ENCODE measurements around the gene ZMIZ1. TPM values are rescaled to one million over a fixed set of nuclear protein-coding genes. Genes with fewer than 3 reads are reported as not detected.

Gene ZMIZ1
- total RNA-seq, 1 experiment from 2014 or later: 34.2 TPM

DNA sequence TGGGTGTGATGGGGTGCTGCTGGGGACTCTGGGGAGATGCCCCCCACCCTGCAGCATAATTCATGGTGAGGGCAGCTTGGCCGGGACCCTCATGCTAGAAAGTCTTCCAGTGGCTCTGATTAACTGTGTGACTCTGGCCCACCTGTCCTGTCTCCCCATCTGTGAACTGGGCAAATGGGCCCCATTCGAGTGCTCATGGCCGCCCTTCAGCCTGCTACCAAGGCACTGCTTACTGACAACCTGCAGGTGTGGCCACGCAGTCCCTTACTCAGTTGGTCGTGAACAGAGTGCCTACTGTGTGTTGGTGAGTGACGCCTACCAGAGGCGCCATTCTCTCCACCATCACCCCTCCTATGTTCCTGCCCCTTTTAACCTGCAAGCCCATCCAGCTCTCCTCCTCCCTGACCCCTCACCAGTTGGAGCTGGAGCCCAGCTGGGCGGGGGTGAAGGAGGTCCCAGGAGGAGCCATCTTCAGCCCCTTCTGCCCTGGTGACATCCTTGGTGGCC, 109.4 kb downstream of the ZMIZ1 start:
- H3K36me3 ChIP-seq (ENCODE audit: control insufficient read depth, insufficient read depth, low read length): no peaks in the 10 kb centered on the region
- H3K9me3 ChIP-seq (ENCODE audit: control insufficient read depth, insufficient read depth, low read depth, low read length): no peaks in the 10 kb centered on the region
- no TSS peak for BruUV-seq (replicated peaks)
- intact Hi-C loops (cut with micrococcal nuclease; ENCODE audit: unreplicated experiment): no loop called here
- DNase-seq (ENCODE audit: low read depth, low spot score): no peak
- POLR2A ChIA-PET: no interaction called here
- CTCF ChIA-PET: no interaction called here
- no peak overlapping the region for H3K4me3 ChIP-seq (ENCODE audit: low read depth in 2 of 2, low read length in 2 of 2)
- H3K4me1 ChIP-seq (ENCODE audit: control insufficient read depth, insufficient read depth, low read length): peaks cover 35% of the 10 kb centered on the region
- no peak for TF ChIP-seq SIN3A (IDR thresholded peaks at IDR 0.05; ENCODE audit: borderline replicate concordance, insufficient read depth, low read depth, low read length)
- TF ChIP-seq POLR2AphosphoS5 (IDR thresholded peaks at IDR 0.05; ENCODE audit: low read depth, low read length): no peak
- no peak for TF ChIP-seq TCF7L2 (IDR thresholded peaks at IDR 0.05; ENCODE audit: low read depth, low read length)
- TF ChIP-seq, protein P1, sequence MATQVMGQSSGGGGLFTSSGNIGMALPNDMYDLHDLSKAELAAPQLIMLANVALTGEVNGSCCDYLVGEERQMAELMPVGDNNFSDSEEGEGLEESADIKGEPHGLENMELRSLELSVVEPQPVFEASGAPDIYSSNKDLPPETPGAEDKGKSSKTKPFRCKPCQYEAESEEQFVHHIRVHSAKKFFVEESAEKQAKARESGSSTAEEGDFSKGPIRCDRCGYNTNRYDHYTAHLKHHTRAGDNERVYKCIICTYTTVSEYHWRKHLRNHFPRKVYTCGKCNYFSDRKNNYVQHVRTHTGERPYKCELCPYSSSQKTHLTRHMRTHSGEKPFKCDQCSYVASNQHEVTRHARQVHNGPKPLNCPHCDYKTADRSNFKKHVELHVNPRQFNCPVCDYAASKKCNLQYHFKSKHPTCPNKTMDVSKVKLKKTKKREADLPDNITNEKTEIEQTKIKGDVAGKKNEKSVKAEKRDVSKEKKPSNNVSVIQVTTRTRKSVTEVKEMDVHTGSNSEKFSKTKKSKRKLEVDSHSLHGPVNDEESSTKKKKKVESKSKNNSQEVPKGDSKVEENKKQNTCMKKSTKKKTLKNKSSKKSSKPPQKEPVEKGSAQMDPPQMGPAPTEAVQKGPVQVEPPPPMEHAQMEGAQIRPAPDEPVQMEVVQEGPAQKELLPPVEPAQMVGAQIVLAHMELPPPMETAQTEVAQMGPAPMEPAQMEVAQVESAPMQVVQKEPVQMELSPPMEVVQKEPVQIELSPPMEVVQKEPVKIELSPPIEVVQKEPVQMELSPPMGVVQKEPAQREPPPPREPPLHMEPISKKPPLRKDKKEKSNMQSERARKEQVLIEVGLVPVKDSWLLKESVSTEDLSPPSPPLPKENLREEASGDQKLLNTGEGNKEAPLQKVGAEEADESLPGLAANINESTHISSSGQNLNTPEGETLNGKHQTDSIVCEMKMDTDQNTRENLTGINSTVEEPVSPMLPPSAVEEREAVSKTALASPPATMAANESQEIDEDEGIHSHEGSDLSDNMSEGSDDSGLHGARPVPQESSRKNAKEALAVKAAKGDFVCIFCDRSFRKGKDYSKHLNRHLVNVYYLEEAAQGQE (IDR thresholded peaks at IDR 0.05; ENCODE audit: insufficient read depth in 1 of 2, low read depth in 2 of 2, low read length in 1 of 2): no peak
- in situ Hi-C loops (cut with HindIII; ENCODE audit: low pct_unique_long_range_greater_than_20kb, low sequenced_read_pairs): no loop called here
- no peak for ATAC-seq
- no peak overlapping the region for H3K27ac ChIP-seq (ENCODE audit: low read length)
- no peaks in the 10 kb centered on the region for H3K27me3 ChIP-seq (ENCODE audit: control insufficient read depth, insufficient read depth, low read length)

DNA sequence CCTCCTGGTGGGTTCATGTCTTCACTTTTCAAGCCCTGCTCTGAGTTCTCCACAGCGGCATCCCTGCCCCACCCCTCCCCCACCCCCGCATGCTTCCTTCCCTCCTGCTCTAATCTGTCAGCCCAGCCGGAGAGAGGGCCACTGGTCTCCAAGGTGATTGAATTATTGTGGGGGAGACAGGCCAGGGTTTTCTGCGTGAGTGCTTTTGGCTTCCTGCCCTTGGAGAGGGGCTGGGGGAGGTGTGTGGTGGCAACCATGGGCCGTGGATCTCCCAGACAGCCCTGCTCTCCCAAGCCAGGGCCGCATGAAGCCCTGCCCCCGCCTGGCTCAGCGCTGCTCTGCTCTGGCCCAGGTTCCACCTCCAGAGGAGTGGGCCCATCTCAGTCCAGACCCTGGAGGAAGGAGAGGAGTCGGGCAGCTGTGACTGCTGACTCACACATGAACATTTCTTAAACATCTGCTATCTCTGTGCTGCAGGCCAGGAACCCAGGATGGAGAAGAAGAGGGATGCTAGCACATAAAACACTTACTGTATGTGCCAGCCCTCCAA, 109.9 kb downstream of the ZMIZ1 start:
- in situ Hi-C loops (cut with HindIII; ENCODE audit: low pct_unique_long_range_greater_than_20kb, low sequenced_read_pairs): no loop called here
- no peak for TF ChIP-seq TCF7L2 (IDR thresholded peaks at IDR 0.05; ENCODE audit: low read depth, low read length)
- TF ChIP-seq SIN3A (IDR thresholded peaks at IDR 0.05; ENCODE audit: borderline replicate concordance, insufficient read depth, low read depth, low read length): no peak
- TF ChIP-seq, protein P2, sequence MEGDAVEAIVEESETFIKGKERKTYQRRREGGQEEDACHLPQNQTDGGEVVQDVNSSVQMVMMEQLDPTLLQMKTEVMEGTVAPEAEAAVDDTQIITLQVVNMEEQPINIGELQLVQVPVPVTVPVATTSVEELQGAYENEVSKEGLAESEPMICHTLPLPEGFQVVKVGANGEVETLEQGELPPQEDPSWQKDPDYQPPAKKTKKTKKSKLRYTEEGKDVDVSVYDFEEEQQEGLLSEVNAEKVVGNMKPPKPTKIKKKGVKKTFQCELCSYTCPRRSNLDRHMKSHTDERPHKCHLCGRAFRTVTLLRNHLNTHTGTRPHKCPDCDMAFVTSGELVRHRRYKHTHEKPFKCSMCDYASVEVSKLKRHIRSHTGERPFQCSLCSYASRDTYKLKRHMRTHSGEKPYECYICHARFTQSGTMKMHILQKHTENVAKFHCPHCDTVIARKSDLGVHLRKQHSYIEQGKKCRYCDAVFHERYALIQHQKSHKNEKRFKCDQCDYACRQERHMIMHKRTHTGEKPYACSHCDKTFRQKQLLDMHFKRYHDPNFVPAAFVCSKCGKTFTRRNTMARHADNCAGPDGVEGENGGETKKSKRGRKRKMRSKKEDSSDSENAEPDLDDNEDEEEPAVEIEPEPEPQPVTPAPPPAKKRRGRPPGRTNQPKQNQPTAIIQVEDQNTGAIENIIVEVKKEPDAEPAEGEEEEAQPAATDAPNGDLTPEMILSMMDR (IDR thresholded peaks at IDR 0.05): no peak
- no peak for TF ChIP-seq POLR2AphosphoS5 (IDR thresholded peaks at IDR 0.05; ENCODE audit: low read depth, low read length)
- TF ChIP-seq, protein P1 (IDR thresholded peaks at IDR 0.05; ENCODE audit: insufficient read depth in 1 of 2, low read depth in 2 of 2, low read length in 1 of 2): no peak
- intact Hi-C loops (cut with micrococcal nuclease; ENCODE audit: unreplicated experiment): no loop called here
- H3K9me3 ChIP-seq (ENCODE audit: control insufficient read depth, insufficient read depth, low read depth, low read length): no peaks in the 10 kb centered on the region
- ChIA-PET CTCF (no interaction called here), POLR2A (no interaction called here)
- no peaks in the 10 kb centered on the region for H3K36me3 ChIP-seq (ENCODE audit: control insufficient read depth, insufficient read depth, low read length)
- no peak overlapping the region for H3K4me3 ChIP-seq (ENCODE audit: low read depth in 2 of 2, low read length in 2 of 2)
- H3K27me3 ChIP-seq (ENCODE audit: control insufficient read depth, insufficient read depth, low read length): no peaks in the 10 kb centered on the region
- H3K27ac ChIP-seq (ENCODE audit: low read length): no peak overlapping the region
- ATAC-seq (no peak; the same call in 1 of the 2 replicates), DNase-seq (ENCODE audit: low read depth, low spot score) (no peak)
- no TSS peak for BruUV-seq (replicated peaks)
- H3K4me1 ChIP-seq (ENCODE audit: control insufficient read depth, insufficient read depth, low read length): peaks cover 40% of the 10 kb centered on the region
